ENCODE measurements around the gene KIAA0930. TPM values are rescaled to one million over a fixed set of nuclear protein-coding genes. Genes with fewer than 3 reads are reported as not detected.
A peak's percentile ranks its signal among the peaks of the same experiment; 100 is the strongest.

Gene KIAA0930
- 100 to 1,000 TPM in 1 of 6 donors, 10 to 100 TPM in 5; 31.2 to 103 (median 42.8) TPM for total RNA-seq

DNA sequence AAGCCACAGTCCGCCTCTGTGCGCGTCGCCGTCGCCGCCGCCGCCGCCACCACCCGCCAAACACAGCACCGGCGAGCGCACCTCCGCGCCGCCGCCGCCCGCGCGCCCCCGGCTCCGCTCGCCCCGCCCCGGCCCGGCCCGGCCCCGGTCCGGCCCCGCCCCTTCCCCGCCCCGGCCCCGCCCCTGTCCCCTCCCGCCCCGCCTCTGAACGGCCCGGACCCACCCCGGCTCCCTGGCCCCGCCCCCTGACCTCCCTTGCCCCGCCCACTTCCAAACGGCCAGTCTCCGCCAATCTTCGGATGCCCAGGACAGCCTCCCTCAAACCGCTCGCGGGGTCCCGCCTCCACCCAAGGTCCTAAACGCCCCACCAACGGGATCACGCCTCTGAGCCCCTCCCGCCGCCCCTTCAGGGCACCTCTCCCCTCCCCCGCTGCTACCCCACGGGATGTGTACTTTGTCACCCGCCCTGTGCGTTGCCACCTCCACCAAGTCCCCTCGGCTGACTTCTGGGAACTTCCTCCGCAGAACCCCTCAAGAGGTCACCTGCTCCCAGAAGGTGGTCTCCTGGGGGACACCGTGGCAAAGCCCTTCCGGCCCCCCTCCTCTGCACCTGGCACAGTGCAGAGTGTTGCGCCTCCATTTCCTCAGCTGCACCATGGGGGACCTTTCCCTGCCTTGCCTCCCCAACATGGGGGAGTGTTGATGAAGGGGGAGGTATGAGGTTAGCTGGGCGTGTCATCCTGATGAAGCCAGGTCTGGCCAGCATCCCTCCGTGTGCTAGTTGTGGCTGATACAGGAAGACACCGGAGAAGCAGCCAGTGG is at the start of gene KIAA0930:
Gene KIAA0930 (minus strand): TSS at position 85 of the 822 bp plus-strand sequence. CDS start 191 bp downstream, outside the sequence.
- H3K36me3 ChIP-seq = peaks cover 0 to 10% (median 1%) of the 10 kb centered on the region in 4 donors
- peaks cover 20 to 43% (median 36%) of the 10 kb centered on the region in 4 donors for H3K4me1 ChIP-seq
- DNase-seq (peak; percentile 82 to 94), ATAC-seq (ENCODE audit: low FRiP score in 2 of 2) (peak; percentile 83 to 85)
- TF ChIP-seq POLR2AphosphoS5 (IDR thresholded peaks at IDR 0.05) (no peak), POLR2A (IDR thresholded peaks at IDR 0.05) (no peak), EP300 (IDR thresholded peaks at IDR 0.05) (no peak)
- TF ChIP-seq, protein P1, sequence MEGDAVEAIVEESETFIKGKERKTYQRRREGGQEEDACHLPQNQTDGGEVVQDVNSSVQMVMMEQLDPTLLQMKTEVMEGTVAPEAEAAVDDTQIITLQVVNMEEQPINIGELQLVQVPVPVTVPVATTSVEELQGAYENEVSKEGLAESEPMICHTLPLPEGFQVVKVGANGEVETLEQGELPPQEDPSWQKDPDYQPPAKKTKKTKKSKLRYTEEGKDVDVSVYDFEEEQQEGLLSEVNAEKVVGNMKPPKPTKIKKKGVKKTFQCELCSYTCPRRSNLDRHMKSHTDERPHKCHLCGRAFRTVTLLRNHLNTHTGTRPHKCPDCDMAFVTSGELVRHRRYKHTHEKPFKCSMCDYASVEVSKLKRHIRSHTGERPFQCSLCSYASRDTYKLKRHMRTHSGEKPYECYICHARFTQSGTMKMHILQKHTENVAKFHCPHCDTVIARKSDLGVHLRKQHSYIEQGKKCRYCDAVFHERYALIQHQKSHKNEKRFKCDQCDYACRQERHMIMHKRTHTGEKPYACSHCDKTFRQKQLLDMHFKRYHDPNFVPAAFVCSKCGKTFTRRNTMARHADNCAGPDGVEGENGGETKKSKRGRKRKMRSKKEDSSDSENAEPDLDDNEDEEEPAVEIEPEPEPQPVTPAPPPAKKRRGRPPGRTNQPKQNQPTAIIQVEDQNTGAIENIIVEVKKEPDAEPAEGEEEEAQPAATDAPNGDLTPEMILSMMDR (IDR thresholded peaks at IDR 0.05) = no peak
- no peaks in the 10 kb centered on the region for H3K27me3 ChIP-seq
- WGBS, 2 donors = 34 to 45% methylated on average over 5 to 12 of the region's 66 CpGs
- no peaks in the 10 kb centered on the region for H3K9me3 ChIP-seq
- peak within 1 kb of the TSS; percentile 41 to 82 (median 62) for H3K27ac ChIP-seq
- peak within 1 kb of the TSS; percentile 67 to 82 (median 72) for H3K4me3 ChIP-seq

DNA sequence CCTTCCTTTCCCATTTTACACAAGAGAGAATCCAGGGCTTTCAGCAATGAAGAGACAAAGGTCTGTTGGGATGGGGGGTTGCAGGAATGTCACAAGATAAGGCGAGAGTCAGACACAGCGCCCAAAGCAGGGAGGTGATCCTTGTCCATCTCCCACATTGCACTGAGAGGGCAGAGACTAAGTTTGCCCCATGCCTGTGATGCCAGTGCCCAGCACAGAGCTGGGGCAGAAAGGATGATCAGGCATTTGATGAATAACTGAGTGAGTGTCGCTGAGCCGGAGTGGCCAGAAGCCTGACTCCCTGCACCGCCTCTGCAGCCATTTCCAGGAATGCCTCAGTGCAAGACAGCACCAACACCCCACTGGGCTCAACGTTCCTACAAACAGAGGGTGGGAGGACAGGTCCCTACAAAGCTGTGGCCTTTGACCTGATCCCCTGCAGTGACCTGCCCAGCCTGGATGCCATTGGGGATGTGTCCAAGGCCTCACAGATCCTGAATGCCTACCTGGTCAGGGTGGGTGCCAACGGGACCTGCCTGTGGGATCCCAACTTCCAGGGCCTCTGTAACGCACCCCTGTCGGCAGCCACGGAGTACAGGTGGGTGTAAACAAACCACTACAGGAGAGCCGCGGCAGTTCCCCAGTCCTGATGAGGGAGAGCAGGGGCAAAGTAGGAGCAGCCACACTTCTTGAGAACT is 46.3 kb upstream of the KIAA0930 start:
- H3K27me3 ChIP-seq = peaks cover 0 to 12% (median 4%) of the 10 kb centered on the region in 4 donors
- no peak overlapping the region for H3K4me3 ChIP-seq
- DNase-seq = no peak
- H3K36me3 ChIP-seq = no peaks in the 10 kb centered on the region
- H3K9me3 ChIP-seq = no peaks in the 10 kb centered on the region
- no peak for ATAC-seq (ENCODE audit: low FRiP score in 2 of 2)
- WGBS, 2 donors = 79 to 100% methylated on average over 2 to 12 of the region's 12 CpGs
- H3K4me1 ChIP-seq = peaks cover 10 to 23% (median 11%) of the 10 kb centered on the region in 4 donors
- H3K27ac ChIP-seq = no peak overlapping the region
- TF ChIP-seq, protein P1 (IDR thresholded peaks at IDR 0.05) = no peak
- TF ChIP-seq POLR2AphosphoS5 (IDR thresholded peaks at IDR 0.05) (no peak), EP300 (IDR thresholded peaks at IDR 0.05) (no peak), POLR2A (IDR thresholded peaks at IDR 0.05) (no peak)

- Histone ChIP-seq H3K27me3 (peaks cover 0 to 12% (median 4%) of the 10 kb centered on the region in 4 donors), H3K9me3 (no peaks in the 10 kb centered on the region), H3K27ac (no peak overlapping the region), H3K36me3 (no peaks in the 10 kb centered on the region), H3K4me1 (peaks cover 10 to 23% (median 11%) of the 10 kb centered on the region in 4 donors), H3K4me3 (peak overlapping the region in 2 of 4 donors; percentile 33 to 34)
- ATAC-seq (ENCODE audit: low FRiP score in 2 of 2) = peak; percentile 5 to 38
- no peak for DNase-seq
- 56 to 66% methylated on average over 14 to 16 of the region's 16 CpGs for WGBS, 2 donors
- no peak for TF ChIP-seq EP300 (IDR thresholded peaks at IDR 0.05)
- TF ChIP-seq, protein P1 (IDR thresholded peaks at IDR 0.05) = no peak
- TF ChIP-seq POLR2AphosphoS5 (IDR thresholded peaks at IDR 0.05) = no peak
- no peak for TF ChIP-seq POLR2A (IDR thresholded peaks at IDR 0.05)
These were observed 44.8 kb upstream of the KIAA0930 start for GRCh38 chr22:45285263-45286058.

GRCh38 chr22:45284705-45285262 is 44.1 kb upstream of the KIAA0930 start, which contains the start of gene UPK3A:
UPK3A (plus strand) TSS chr22:45284949; CDS start chr22:45285014, 65 bp downstream.
- Histone ChIP-seq H3K27ac (no peak within 1 kb of the TSS), H3K36me3 (no peaks in the 10 kb centered on the region), H3K27me3 (peaks cover 0 to 12% (median 4%) of the 10 kb centered on the region in 4 donors), H3K4me3 (peak within 1 kb of the TSS in 3 of 4 donors; percentile 16 to 34 (median 33)), H3K4me1 (peaks cover 11 to 27% (median 15%) of the 10 kb centered on the region in 4 donors), H3K9me3 (no peaks in the 10 kb centered on the region)
- TF ChIP-seq POLR2A (IDR thresholded peaks at IDR 0.05) (no peak), POLR2AphosphoS5 (IDR thresholded peaks at IDR 0.05) (no peak), EP300 (IDR thresholded peaks at IDR 0.05) (no peak)
- TF ChIP-seq, protein P1 (IDR thresholded peaks at IDR 0.05) = no peak
- peak; percentile 85 to 97 for DNase-seq
- peak; percentile 85 to 88 for ATAC-seq (ENCODE audit: low FRiP score in 2 of 2)
- WGBS, 2 donors = 7 to 11% methylated on average over 5 to 22 of the region's 46 CpGs
